ENCODE measurements around the gene IL2RA.
"Not testable (repeated sequence)": the region's sequence is repeated elsewhere in the genome, so short reads cannot be mapped to it uniquely, and the experiment has no call there.

Gene IL2RA

DNA sequence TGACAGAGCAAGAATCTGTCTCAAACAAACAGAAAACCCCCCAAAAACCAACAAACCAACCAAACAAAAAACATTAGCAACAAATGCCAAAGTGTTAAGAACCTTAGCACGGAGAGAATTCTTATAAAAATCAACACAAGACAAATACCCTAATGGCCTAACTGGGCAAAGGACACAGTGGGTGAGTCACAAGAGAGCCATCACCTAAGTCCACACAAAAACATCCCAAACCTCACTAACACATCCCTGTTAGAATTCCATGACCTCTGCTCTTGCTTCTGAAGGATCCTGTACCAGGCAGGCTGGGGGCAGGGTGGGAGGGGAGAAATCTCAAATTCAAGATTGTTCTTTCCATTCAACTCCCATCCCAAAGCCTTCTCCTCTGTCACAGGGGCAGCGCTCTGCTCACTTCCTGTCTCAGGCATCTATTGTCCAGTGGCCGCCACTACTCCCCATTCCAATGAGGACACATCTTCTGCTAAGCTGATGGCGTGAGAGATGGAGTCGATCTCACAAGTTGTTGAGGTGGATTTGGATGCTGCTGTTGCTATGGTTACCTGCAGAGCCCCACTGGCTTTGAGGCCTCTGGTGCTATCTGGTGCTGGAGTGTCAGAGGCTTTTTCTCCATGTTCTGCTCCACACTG lies 94.0 kb downstream of the IL2RA start:
- no peak overlapping the region for H3K4me3 ChIP-seq (ENCODE audit: low read depth, low read length)
- TF ChIP-seq, protein P1, sequence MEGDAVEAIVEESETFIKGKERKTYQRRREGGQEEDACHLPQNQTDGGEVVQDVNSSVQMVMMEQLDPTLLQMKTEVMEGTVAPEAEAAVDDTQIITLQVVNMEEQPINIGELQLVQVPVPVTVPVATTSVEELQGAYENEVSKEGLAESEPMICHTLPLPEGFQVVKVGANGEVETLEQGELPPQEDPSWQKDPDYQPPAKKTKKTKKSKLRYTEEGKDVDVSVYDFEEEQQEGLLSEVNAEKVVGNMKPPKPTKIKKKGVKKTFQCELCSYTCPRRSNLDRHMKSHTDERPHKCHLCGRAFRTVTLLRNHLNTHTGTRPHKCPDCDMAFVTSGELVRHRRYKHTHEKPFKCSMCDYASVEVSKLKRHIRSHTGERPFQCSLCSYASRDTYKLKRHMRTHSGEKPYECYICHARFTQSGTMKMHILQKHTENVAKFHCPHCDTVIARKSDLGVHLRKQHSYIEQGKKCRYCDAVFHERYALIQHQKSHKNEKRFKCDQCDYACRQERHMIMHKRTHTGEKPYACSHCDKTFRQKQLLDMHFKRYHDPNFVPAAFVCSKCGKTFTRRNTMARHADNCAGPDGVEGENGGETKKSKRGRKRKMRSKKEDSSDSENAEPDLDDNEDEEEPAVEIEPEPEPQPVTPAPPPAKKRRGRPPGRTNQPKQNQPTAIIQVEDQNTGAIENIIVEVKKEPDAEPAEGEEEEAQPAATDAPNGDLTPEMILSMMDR (IDR thresholded peaks at IDR 0.05; ENCODE audit: borderline replicate concordance, insufficient read depth, low read depth, low read length) = no peak

DNA sequence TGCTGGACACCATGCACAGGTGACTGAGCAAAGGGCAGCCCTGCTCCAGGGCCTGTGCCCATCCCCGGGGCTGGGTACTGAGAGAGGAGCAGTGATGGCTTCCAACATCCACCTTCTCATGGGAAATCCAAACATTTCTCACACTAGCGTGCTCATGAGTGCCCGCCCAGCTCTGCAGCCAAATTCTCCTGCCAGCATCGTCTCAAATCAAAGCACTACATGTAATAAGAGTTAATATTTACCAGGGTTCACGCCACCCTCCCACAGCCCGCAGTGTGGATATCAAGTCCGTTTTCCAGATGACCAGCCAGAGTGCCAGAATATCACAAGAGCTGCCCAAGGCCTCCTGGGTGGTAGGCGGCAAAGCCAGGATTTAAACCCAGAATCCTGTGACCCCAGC lies 96.9 kb downstream of the IL2RA start:
- H3K4me3 ChIP-seq (ENCODE audit: low read depth, low read length) = no peak overlapping the region
- TF ChIP-seq, protein P1 (IDR thresholded peaks at IDR 0.05; ENCODE audit: borderline replicate concordance, insufficient read depth, low read depth, low read length) = no peak

DNA sequence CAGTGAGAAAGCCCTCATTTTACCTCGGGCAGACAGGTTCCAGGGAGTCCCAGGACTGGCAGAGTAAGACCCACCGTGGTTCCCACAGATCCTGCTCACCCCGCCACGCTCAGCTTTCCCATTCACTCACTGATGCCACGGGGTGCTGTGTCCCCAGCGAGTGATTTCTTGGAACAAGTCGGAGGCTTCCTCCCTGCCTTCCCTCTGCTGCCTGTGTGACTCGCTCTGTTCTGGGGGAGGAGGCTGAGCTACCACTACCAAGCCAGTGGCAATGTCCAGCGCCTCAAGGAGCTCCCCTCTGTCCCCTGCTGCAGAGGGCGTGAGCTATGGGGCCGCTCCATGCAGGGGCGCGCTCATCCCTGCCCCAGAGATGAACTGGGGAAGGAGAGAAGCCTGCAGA lies 97.4 kb downstream of the IL2RA start:
- TF ChIP-seq, protein P1 (IDR thresholded peaks at IDR 0.05; ENCODE audit: borderline replicate concordance, insufficient read depth, low read depth, low read length) = no peak
- H3K4me3 ChIP-seq (ENCODE audit: low read depth, low read length) = no peak overlapping the region

DNA sequence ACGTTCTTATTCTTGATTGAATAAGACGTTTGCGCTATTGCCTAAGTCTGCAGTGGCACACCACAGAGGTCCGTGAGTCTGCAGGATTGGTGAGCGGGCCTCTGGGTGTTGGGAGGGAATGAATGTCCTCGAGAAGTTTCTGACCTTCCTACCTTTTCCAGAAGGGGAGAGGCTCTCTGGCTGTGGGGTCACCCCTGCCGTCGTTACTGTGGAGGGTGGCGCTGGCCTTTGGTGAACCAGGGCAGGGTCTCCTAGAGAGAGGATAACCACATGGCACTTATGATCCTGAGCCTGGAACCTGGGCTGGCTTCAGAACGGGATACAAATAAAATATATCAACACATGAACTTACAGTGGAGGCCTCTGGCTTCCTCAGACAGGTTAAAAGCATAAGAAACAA lies 98.6 kb downstream of the IL2RA start:
- TF ChIP-seq, protein P1 (IDR thresholded peaks at IDR 0.05; ENCODE audit: borderline replicate concordance, insufficient read depth, low read depth, low read length) = no peak
- H3K4me3 ChIP-seq (ENCODE audit: low read depth, low read length) = no peak overlapping the region

DNA sequence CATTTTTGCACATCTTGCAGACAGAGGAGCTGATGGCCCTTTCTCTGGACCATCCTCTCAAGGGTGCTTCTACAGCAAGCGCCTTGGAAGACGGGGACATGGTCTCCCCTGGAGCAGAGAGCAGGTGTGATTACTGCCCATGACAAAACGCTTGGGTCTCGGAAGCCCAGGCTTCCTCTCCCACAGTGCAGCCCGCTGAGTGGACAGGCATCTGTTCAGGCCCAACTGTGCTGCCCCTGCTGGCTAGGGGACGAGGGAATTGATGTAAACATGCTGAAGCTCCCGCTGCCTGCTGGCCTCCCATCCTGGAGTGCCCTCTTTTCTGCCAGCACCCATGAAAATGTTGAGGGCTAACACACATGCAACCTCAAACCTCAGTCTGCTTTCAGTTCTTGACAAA lies 99.1 kb downstream of the IL2RA start:
- no peak overlapping the region for H3K4me3 ChIP-seq (ENCODE audit: low read depth, low read length)
- TF ChIP-seq, protein P1 (IDR thresholded peaks at IDR 0.05; ENCODE audit: borderline replicate concordance, insufficient read depth, low read depth, low read length) = no peak

DNA sequence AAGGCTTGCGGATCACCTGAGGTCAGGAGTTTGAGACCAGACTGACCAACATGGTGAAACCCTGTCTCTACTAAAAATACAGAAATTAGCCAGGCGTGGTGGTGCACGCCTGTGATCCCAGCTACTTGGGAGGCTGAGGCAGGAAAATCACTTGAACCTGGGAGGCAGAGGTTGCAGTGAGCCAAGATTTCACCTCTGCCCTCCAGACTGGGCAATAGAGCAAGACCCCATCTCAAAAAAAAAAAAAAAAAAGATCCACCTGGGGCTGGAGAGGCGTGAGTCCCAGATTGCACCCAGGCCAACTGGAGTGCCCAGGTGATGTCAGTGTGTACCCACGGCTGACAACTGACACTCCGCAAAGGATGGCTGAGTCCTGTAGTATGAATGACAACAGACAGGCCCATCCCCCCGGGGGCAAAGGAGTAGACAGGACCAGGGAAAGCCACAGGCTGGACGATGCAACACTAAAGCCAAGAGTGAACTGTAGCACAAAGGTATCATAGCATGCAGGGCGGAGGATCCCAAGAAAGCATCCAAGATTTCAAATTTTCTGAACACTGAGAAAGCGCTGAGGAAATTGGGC lies 99.7 kb downstream of the IL2RA start:
- H3K4me3 ChIP-seq (ENCODE audit: low read depth, low read length) = not testable (repeated sequence)

DNA sequence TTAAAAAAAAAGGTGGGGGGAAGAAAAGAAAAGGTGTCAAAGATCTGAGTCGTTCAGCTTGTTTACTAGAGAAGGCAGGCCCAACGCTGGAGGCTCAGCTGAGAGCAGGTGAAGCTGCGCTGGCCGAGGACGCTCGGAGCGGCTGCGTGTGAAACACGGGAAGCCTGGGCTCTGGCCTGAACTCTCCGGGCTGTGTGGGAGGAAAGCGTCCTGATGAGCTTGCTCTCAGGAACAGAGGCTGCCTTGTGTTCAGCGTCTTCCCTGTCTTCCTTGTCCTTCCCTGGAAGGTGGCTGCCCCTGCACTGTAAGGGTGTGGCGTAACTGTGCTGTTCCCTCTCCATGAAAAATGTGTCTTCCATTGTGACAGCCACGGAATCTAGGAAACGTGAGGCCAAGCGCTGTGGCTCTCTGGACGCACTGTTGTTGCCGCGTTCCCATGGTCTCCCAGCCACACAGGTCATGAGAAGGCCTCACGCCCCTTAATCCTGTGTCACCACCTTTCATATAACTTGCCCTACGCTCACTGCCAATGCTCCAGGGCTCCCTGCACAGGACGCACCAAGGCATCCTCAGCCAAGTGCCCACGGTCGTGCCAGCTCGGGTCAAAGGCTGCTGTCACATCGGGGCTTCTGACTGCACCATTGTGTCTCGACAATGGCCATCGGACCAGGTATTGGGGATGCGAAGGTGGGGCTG lies 100.6 kb downstream of the IL2RA start:
- no peak overlapping the region for H3K4me3 ChIP-seq (ENCODE audit: low read depth, low read length)
- TF ChIP-seq, protein P1 (IDR thresholded peaks at IDR 0.05; ENCODE audit: borderline replicate concordance, insufficient read depth, low read depth, low read length) = no peak

DNA sequence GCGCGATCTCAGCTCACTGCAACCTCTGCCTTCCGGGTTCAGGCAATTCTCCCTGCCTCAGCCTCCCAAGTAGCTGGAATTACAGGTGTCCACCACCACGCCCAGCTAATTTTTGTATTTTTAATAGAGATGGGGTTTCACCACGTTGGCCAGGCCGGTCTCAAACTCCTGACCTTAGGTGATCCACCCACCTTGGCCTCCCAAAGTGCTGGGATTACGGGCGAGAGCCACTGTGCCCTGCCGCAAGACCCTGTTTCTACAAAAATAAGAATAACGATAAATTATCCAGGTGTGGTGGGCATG lies 101.2 kb downstream of the IL2RA start:
- H3K4me3 ChIP-seq (ENCODE audit: low read depth, low read length) = not testable (repeated sequence)

Data from GM12875 (cell line).